Loucy (cell line): ENCODE measurements around the gene PTOV1.

ENCODE experiments used
- H2AFZ ChIP-seq: fragments of 200-600 bp; sonication (generic); 2 replicates; pipeline ENCODE4 v1.6.0; 2016; ENCODE audit warnings: antibody characterized with exemption, mild to moderate bottlenecking, low read length, moderate library complexity
- H3F3A ChIP-seq: fragments of 200-600 bp; 2 replicates; pipeline ENCODE4 v1.6.0; 2016; ENCODE audit warnings: antibody characterized with exemption, low read depth, mild to moderate bottlenecking
- H3K27me3 ChIP-seq: fragments of 200-600 bp; sonication (generic); 2 replicates; pipeline ENCODE4 v1.6.1; 2014; ENCODE audit warnings: low read length, mild to moderate bottlenecking; ENCODE audit not compliant: insufficient read depth, poor library complexity, severe bottlenecking
- H3K36me3 ChIP-seq: fragments of 200-600 bp; sonication (generic); 2 replicates; pipeline ENCODE4 v1.6.1; 2016; ENCODE audit warnings: low read length; ENCODE audit not compliant: insufficient read depth
- H3K4me1 ChIP-seq: fragments of 200-600 bp; sonication (generic); 2 replicates; pipeline ENCODE4 v1.5.1; 2014; ENCODE audit warnings: low read length, mild to moderate bottlenecking; ENCODE audit not compliant: insufficient read depth, poor library complexity, severe bottlenecking
- H3K4me2 ChIP-seq: fragments of 200-600 bp; sonication (generic); 2 replicates; pipeline ENCODE4 v1.6.0; 2014; ENCODE audit warnings: antibody characterized with exemption, low read length, low read depth, mild to moderate bottlenecking; ENCODE audit not compliant: poor library complexity, severe bottlenecking
- H3K4me3 ChIP-seq: fragments of 200-600 bp; sonication (generic); 2 replicates; pipeline ENCODE4 v1.5.1; 2014; ENCODE audit warnings: low read length, mild to moderate bottlenecking, mixed read lengths; ENCODE audit not compliant: poor library complexity, severe bottlenecking
- H3K79me2 ChIP-seq: fragments of 200-600 bp; sonication (generic); 2 replicates; pipeline ENCODE4 v1.6.1; 2014; ENCODE audit warnings: low read length; ENCODE audit not compliant: insufficient read depth
- H3K9ac ChIP-seq: fragments of 200-600 bp; sonication (generic); 2 replicates; pipeline ENCODE4 v1.6.0; 2014; ENCODE audit warnings: mild to moderate bottlenecking, low read depth, low read length, moderate library complexity; ENCODE audit not compliant: poor library complexity, severe bottlenecking
- H3K9me2 ChIP-seq: fragments of 200-600 bp; sonication (generic); replicated peaks from 2 replicates; pipeline ENCODE4 v1.6.1; 2016; ENCODE audit warnings: low read depth, low read length, mixed read lengths
- H3K9me3 ChIP-seq: fragments of 200-600 bp; sonication (generic); 2 replicates; pipeline ENCODE4 v1.6.1; 2014; ENCODE audit warnings: mild to moderate bottlenecking, antibody characterized with exemption, low read length, low read depth; ENCODE audit not compliant: insufficient read depth
- H4K20me1 ChIP-seq: fragments of 200-600 bp; sonication (generic); 2 replicates; pipeline ENCODE4 v1.6.0; 2014; ENCODE audit warnings: antibody characterized with exemption, low read length, mild to moderate bottlenecking; ENCODE audit not compliant: insufficient read depth, poor library complexity, severe bottlenecking
- CTCF ChIP-seq: fragments of 200-600 bp; sonication (generic); conservative IDR thresholded peaks from 2 replicates; pipeline ENCODE4 v1.5.1; 2014; ENCODE audit warnings: mild to moderate bottlenecking, antibody characterized with exemption, low read length
- EZH2phosphoT487 ChIP-seq: fragments of 200-600 bp; IDR thresholded peaks from 2 replicates; pipeline ENCODE4 v1.6.1; 2018; ENCODE audit warnings: antibody characterized with exemption, mild to moderate bottlenecking, moderate library complexity, borderline replicate concordance

Gene PTOV1

GRCh38 chr19:49808711-49809159 is 42.2 kb upstream of the PTOV1 start:
- no peak overlapping the region for H3K9ac ChIP-seq

GRCh38 chr19:49809160-49809940 is 41.6 kb upstream of the PTOV1 start:
- TF ChIP-seq CTCF: no peak
- no peak for TF ChIP-seq EZH2phosphoT487
- H3K27me3 ChIP-seq: no peaks in the 10 kb centered on the region
- peaks cover 9% of the 10 kb centered on the region for H3K4me1 ChIP-seq
- no peak overlapping the region for H3K4me3 ChIP-seq
- no peaks in the 10 kb centered on the region for H3K79me2 ChIP-seq
- H4K20me1 ChIP-seq: no peaks in the 10 kb centered on the region
- H3K9me2 ChIP-seq: no peaks in the 10 kb centered on the region
- no peak overlapping the region for H2AFZ ChIP-seq
- H3K9me3 ChIP-seq: no peaks in the 10 kb centered on the region
- H3K4me2 ChIP-seq: no peak overlapping the region
- H3K9ac ChIP-seq: no peak overlapping the region
- peaks cover 6% of the 10 kb centered on the region; the same call in 1 of the 2 replicates for H3K36me3 ChIP-seq
- H3F3A ChIP-seq: no peaks in the 10 kb centered on the region

More at GRCh38 chr19:49808711-49809159, 42.2 kb upstream of the PTOV1 start:
- H3K9me3 ChIP-seq: no peaks in the 10 kb centered on the region
- no peaks in the 10 kb centered on the region for H3K79me2 ChIP-seq
- H3K27me3 ChIP-seq: no peaks in the 10 kb centered on the region
- no peak overlapping the region for H2AFZ ChIP-seq
- peaks cover 9% of the 10 kb centered on the region for H3K4me1 ChIP-seq
- no peaks in the 10 kb centered on the region for H3F3A ChIP-seq
- no peak for TF ChIP-seq EZH2phosphoT487
- TF ChIP-seq CTCF: no peak
- no peaks in the 10 kb centered on the region for H4K20me1 ChIP-seq
- no peaks in the 10 kb centered on the region for H3K9me2 ChIP-seq
- H3K36me3 ChIP-seq: peaks cover 9% of the 10 kb centered on the region; the same call in 1 of the 2 replicates
- no peak overlapping the region for H3K4me2 ChIP-seq
- no peak overlapping the region for H3K4me3 ChIP-seq

- TF ChIP-seq EZH2phosphoT487: no peak
- TF ChIP-seq CTCF: no peak
- no peaks in the 10 kb centered on the region for H3K9me3 ChIP-seq
- peaks cover 9% of the 10 kb centered on the region for H3K4me1 ChIP-seq
- H3K4me2 ChIP-seq: no peak overlapping the region
- H3K4me3 ChIP-seq: no peak overlapping the region
- no peaks in the 10 kb centered on the region for H3K9me2 ChIP-seq
- H3K36me3 ChIP-seq: peaks cover 1% of the 10 kb centered on the region; the same call in 1 of the 2 replicates
- H3K79me2 ChIP-seq: no peaks in the 10 kb centered on the region
- no peaks in the 10 kb centered on the region for H4K20me1 ChIP-seq
- no peak overlapping the region for H2AFZ ChIP-seq
- H3K9ac ChIP-seq: no peak overlapping the region
- H3K27me3 ChIP-seq: no peaks in the 10 kb centered on the region
- H3F3A ChIP-seq: no peaks in the 10 kb centered on the region
These were observed 41.0 kb upstream of the PTOV1 start for GRCh38 chr19:49809941-49810389.
